ENCODE measurements around the gene GPALPP1.

DNA sequence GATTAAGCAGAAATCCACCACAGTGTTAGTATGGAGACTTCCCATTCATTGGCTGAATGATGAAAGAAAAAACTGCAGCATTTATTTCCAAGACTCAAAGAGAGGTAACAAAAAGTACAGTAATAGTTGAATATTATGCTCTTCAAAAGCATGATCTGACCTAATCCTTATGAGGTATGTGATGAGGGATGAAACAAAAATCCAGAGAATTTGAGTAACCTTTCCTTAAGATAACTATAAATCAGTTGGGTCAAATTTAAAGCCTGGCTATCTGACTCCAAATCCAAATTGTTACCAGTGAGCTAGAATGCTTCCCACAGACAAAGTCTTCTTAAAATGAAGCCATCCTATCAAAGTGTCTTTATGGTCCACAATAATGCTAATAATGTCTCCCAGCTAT, 38.2 kb upstream of the GPALPP1 start:
- no peak for TF ChIP-seq POLR2A (IDR thresholded peaks at IDR 0.05)
- TF ChIP-seq, protein P1, sequence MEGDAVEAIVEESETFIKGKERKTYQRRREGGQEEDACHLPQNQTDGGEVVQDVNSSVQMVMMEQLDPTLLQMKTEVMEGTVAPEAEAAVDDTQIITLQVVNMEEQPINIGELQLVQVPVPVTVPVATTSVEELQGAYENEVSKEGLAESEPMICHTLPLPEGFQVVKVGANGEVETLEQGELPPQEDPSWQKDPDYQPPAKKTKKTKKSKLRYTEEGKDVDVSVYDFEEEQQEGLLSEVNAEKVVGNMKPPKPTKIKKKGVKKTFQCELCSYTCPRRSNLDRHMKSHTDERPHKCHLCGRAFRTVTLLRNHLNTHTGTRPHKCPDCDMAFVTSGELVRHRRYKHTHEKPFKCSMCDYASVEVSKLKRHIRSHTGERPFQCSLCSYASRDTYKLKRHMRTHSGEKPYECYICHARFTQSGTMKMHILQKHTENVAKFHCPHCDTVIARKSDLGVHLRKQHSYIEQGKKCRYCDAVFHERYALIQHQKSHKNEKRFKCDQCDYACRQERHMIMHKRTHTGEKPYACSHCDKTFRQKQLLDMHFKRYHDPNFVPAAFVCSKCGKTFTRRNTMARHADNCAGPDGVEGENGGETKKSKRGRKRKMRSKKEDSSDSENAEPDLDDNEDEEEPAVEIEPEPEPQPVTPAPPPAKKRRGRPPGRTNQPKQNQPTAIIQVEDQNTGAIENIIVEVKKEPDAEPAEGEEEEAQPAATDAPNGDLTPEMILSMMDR (IDR thresholded peaks at IDR 0.05), result no peak
- TF ChIP-seq POLR2AphosphoS5 (IDR thresholded peaks at IDR 0.05; ENCODE audit: insufficient read depth in 1 of 2, low read depth in 1 of 2), result no peak
